C4-2B (cell line): ENCODE measurements around the gene CARHSP1.

Experiments used
- CTCF ChIP-seq: fragments of 450-650 bp; conservative IDR thresholded peaks from 2 replicates; pipeline ENCODE4 v1.5.1; 2017; ENCODE audit warnings: mild to moderate bottlenecking
- ZFX ChIP-seq: fragments of 450-650 bp; IDR thresholded peaks from 2 replicates; pipeline ENCODE4 v1.6.1; 2017

GRCh38 chr16:8867216-8867931 is 1.4 kb downstream of the CARHSP1 start:
- TF ChIP-seq CTCF (no peak), ZFX (no peak)
